SH-SY5Y (cell line): Measurements from ENCODE around the gene ACAD9.

Source experiments
- GATA2 ChIP-seq: IDR thresholded peaks from 2 replicates; pipeline ENCODE4 v1.6.1; 2011; ENCODE audit warnings: mild to moderate bottlenecking, low read depth, low read length
- GATA3 ChIP-seq: IDR thresholded peaks from 2 replicates; pipeline ENCODE4 v1.6.1; 2011; ENCODE audit warnings: low read depth, mild to moderate bottlenecking, low read length, moderate library complexity

DNA sequence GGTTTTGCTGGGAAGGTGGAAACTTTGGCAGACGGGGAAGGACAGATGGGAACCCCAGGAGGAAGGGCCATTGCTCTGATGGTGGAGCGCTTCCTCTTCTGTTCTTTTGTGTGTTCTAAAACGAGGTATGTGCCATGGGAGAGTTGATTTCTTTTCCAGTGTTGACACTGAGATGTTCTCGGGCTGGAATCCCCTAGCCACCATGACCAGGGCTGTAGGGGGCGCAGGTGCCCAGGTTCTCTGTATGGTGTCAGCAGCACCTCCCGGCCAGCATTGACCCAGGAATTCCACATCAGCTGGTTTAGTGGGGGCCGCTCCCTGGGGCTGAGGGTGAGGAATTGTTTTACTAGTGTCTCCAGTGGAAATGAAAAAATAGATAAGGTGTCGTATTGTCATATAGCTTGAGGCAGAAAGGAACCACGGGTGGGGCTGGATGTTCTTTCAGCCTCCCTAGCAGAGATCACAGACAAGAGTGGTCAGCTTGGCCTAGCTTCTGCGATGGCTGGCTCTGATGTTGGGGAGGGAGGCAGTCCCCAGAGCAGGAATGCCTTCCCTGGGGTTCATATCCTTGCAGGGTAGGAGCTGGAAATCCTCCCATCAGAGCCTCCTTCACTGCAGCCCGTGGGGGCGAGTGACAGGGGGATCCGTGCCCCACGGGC is 34.2 kb upstream of the ACAD9 start:
- no peak for TF ChIP-seq GATA2
- no peak for TF ChIP-seq GATA3
